ENCODE measurements around the gene GAS2L1. TPM values are rescaled to one million over a fixed set of nuclear protein-coding genes. Genes with fewer than 3 reads are reported as not detected.

The GAS2L1 gene
- total RNA-seq, 1 experiment from 2014 or later = 29.4 TPM

DNA sequence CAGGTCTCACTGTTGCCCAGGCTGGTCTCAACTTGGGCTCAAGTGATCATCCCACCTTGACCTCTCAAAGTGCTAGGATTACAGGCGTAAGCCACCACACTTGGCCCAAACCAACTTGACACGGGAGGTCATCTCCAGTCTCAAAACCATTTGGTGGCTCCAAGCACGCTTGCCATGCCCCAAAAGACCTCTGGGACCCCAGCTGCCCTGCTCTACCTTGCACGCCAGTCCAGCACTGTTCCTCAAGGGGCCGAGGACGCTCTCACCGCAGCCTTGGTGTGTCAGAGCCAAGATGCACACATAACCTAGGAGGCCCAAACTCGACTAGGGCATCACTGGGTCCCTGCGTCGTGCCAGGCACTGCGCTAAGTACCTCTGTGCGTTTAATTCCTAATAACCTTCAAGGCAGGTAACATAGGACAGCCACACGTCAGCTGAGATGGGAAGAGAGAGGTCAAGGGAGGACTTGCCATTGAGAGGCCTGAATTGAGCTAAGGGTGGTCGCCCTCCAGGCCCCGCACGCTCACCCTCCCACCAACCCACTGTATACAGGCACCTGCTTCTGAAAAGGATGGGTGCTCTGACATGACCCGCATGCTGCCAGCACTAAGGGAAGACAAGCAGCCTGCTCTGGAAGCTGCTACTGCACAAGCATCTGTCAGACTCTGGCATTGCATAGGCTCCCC lies 4.6 kb upstream of the GAS2L1 start:
- Histone ChIP-seq H3K4me3 (replicated peaks in 1 of 2; ENCODE audit: low read depth in 1 of 2, low read length in 2 of 2) (no peak overlapping the region), H3K27me3 (ENCODE audit: insufficient read depth, low read length) (no peaks in the 10 kb centered on the region), H3K36me3 (ENCODE audit: control insufficient read depth in 1 of 2, insufficient read depth in 2 of 2, low read length in 2 of 2) (peaks cover 25 to 31% of the 10 kb centered on the region in 2 experiments), H3K27ac (ENCODE audit: low read depth, low read length) (no peak overlapping the region; the same call in 1 of the 2 replicates), H4K20me1 (ENCODE audit: insufficient read depth) (peaks cover 8% of the 10 kb centered on the region; the same call in 1 of the 2 replicates), H3K9me3 (ENCODE audit: control insufficient read depth in 1 of 2, insufficient read depth in 1 of 2, low read depth in 1 of 2, low read length in 2 of 2) (no peaks in the 10 kb centered on the region), H3K9ac (ENCODE audit: low read length) (no peak overlapping the region), H3K4me2 (ENCODE audit: low read length) (no peak overlapping the region), H3K9me2 (ENCODE audit: insufficient read depth) (no peaks in the 10 kb centered on the region), H3K79me2 (ENCODE audit: insufficient read depth, low read length) (no peaks in the 10 kb centered on the region; the same call in 1 of the 2 replicates), H2AFZ (ENCODE audit: low read depth, low read length, poor library complexity, severe bottlenecking) (no peak overlapping the region), H3K4me1 (ENCODE audit: control insufficient read depth in 1 of 2, insufficient read depth in 2 of 2, low read length in 2 of 2) (peaks cover 22 to 26% of the 10 kb centered on the region in 2 experiments)
- CTCF ChIA-PET = no interaction called here
- POLR2A ChIA-PET = no interaction called here
- TF ChIP-seq ZNF274 (IDR thresholded peaks at IDR 0.05; ENCODE audit: low read depth, low read length) (no peak), ZFX (IDR thresholded peaks at IDR 0.05) (no peak), SP1 (IDR thresholded peaks at IDR 0.05; ENCODE audit: low read depth) (no peak), SRF (IDR thresholded peaks at IDR 0.05; ENCODE audit: low read depth) (no peak), YY1 (IDR thresholded peaks at IDR 0.05; ENCODE audit: extremely low read depth, insufficient replicate concordance, low read depth, low read length) (no peak), TCF7L2 (IDR thresholded peaks at IDR 0.05; ENCODE audit: borderline replicate concordance, extremely low read depth, insufficient read depth, insufficient read length) (no peak), EZH2phosphoT487 (IDR thresholded peaks at IDR 0.05; ENCODE audit: borderline replicate concordance) (no peak), SIN3A (IDR thresholded peaks at IDR 0.05; ENCODE audit: low read depth) (no peak), POLR2AphosphoS5 (IDR thresholded peaks at IDR 0.05; ENCODE audit: low read depth, low read length) (no peak), JUND (IDR thresholded peaks at IDR 0.05) (no peak), RAD21 (IDR thresholded peaks at IDR 0.05; ENCODE audit: low read depth) (no peak)
- TF ChIP-seq, protein P1, sequence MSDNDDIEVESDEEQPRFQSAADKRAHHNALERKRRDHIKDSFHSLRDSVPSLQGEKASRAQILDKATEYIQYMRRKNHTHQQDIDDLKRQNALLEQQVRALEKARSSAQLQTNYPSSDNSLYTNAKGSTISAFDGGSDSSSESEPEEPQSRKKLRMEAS (IDR thresholded peaks at IDR 0.05) = no peak
- TF ChIP-seq, protein P2, sequence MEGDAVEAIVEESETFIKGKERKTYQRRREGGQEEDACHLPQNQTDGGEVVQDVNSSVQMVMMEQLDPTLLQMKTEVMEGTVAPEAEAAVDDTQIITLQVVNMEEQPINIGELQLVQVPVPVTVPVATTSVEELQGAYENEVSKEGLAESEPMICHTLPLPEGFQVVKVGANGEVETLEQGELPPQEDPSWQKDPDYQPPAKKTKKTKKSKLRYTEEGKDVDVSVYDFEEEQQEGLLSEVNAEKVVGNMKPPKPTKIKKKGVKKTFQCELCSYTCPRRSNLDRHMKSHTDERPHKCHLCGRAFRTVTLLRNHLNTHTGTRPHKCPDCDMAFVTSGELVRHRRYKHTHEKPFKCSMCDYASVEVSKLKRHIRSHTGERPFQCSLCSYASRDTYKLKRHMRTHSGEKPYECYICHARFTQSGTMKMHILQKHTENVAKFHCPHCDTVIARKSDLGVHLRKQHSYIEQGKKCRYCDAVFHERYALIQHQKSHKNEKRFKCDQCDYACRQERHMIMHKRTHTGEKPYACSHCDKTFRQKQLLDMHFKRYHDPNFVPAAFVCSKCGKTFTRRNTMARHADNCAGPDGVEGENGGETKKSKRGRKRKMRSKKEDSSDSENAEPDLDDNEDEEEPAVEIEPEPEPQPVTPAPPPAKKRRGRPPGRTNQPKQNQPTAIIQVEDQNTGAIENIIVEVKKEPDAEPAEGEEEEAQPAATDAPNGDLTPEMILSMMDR (IDR thresholded peaks at IDR 0.05 in 2 of 3, conservative IDR thresholded peaks at IDR 0.05 in 1 of 3; ENCODE audit: borderline replicate concordance in 1 of 3, insufficient read depth in 1 of 3, low read depth in 2 of 3, low read length in 2 of 3) = no peak
- TF ChIP-seq, protein P3, sequence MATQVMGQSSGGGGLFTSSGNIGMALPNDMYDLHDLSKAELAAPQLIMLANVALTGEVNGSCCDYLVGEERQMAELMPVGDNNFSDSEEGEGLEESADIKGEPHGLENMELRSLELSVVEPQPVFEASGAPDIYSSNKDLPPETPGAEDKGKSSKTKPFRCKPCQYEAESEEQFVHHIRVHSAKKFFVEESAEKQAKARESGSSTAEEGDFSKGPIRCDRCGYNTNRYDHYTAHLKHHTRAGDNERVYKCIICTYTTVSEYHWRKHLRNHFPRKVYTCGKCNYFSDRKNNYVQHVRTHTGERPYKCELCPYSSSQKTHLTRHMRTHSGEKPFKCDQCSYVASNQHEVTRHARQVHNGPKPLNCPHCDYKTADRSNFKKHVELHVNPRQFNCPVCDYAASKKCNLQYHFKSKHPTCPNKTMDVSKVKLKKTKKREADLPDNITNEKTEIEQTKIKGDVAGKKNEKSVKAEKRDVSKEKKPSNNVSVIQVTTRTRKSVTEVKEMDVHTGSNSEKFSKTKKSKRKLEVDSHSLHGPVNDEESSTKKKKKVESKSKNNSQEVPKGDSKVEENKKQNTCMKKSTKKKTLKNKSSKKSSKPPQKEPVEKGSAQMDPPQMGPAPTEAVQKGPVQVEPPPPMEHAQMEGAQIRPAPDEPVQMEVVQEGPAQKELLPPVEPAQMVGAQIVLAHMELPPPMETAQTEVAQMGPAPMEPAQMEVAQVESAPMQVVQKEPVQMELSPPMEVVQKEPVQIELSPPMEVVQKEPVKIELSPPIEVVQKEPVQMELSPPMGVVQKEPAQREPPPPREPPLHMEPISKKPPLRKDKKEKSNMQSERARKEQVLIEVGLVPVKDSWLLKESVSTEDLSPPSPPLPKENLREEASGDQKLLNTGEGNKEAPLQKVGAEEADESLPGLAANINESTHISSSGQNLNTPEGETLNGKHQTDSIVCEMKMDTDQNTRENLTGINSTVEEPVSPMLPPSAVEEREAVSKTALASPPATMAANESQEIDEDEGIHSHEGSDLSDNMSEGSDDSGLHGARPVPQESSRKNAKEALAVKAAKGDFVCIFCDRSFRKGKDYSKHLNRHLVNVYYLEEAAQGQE (IDR thresholded peaks at IDR 0.05; ENCODE audit: low read depth) = no peak
- TF ChIP-seq, protein P4, sequence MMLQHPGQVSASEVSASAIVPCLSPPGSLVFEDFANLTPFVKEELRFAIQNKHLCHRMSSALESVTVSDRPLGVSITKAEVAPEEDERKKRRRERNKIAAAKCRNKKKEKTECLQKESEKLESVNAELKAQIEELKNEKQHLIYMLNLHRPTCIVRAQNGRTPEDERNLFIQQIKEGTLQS (IDR thresholded peaks at IDR 0.05) = no peak
- no peak for DNase-seq (ENCODE audit: low read depth, low spot score)
- intact Hi-C loops (cut with micrococcal nuclease) = no loop called here
- RAD21 ChIA-PET (ENCODE audit: low non-redundant PET in 1 of 2, low total read pairs in 2 of 2, uncharacterized antibody in 2 of 2, unreplicated experiment in 2 of 2) = no interaction called here
- BruUV-seq (replicated peaks) = no TSS peak
- no peak for ATAC-seq
